ENCODE results near the gene GCK.

The GCK gene

DNA sequence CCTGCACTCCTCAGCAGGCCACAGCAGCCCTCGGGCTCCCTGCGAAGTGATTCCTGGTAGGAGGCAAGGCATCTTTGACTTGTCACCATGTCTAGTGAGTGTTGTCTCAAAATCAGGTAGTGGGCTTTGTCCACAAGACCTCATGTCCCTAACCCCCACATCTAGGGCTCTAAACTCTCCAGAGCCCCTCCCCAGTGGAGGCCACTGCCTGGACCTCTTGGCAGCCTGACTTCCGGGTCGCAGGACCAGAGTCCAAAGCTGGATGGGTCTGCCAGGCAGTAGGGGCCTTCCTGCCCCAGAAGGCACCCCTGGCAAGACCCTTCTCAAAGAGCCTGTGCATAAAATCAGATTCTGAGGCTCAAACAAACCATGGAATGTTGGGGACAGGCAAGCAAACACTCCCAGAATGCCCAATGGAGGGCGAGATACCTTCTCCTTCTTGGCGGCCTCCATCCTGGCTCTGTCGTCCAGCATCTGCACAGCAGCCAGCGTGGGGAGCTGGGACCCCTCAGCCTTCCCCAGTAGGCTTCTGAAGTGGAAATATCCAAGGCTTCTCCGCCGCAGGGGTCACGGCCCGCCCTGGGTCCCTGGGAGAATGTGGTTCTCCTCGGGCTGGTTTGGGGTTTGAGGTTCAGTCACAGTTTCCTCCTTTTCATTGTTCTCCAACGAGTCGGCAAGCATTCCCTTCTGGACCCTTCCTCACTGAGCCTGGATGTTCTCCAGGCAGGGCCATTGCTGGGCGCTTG is 586 bp downstream of the GCK start:
- in situ Hi-C loops (cut with MboI; ENCODE audit: low pct_unique_long_range_greater_than_20kb, low sequenced_read_pairs, unreplicated experiment): no loop called here
- no peak for DNase-seq (ENCODE audit: low spot score)
- TF ChIP-seq, protein P1, sequence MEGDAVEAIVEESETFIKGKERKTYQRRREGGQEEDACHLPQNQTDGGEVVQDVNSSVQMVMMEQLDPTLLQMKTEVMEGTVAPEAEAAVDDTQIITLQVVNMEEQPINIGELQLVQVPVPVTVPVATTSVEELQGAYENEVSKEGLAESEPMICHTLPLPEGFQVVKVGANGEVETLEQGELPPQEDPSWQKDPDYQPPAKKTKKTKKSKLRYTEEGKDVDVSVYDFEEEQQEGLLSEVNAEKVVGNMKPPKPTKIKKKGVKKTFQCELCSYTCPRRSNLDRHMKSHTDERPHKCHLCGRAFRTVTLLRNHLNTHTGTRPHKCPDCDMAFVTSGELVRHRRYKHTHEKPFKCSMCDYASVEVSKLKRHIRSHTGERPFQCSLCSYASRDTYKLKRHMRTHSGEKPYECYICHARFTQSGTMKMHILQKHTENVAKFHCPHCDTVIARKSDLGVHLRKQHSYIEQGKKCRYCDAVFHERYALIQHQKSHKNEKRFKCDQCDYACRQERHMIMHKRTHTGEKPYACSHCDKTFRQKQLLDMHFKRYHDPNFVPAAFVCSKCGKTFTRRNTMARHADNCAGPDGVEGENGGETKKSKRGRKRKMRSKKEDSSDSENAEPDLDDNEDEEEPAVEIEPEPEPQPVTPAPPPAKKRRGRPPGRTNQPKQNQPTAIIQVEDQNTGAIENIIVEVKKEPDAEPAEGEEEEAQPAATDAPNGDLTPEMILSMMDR (IDR thresholded peaks at IDR 0.05; ENCODE audit: extremely low read depth, insufficient read depth, missing control alignments): no peak

DNA sequence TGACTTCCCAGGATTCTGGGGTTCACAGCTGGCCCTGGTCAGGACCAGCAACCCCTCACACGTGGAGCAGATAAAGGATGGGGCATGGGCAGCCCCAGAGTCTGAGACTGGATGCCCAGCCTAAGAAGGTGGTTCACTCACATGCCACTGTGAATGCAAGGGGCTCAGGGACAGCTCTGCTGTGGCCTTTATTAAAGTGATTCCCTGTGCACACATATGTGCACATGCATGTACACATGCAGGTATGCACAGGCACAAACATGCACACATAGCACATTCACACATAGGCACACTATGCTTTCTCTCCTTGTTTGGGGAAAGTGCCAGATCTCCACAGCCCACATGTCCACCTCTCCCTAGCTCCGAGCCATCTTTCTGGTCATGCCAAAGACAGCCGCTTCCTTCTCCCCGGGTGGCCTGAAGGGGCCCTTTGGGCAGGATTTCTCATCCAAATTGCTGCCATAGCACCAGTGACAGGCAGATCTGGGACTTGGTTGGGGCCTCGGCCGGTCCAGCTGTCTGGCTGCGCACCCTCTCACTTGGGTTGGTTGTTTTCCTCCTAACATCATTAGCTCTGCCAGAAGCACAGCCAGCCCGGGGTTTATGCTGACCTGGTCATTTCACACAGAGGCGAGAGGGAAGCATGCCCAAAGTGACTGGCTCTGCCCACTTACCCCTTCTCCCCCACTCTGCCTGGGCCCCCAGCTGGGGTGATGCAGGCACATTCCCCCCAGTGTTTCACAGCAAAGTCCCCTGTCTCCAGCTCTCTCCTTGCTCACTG is 1.4 kb downstream of the GCK start:
- in situ Hi-C loops (cut with MboI; ENCODE audit: low pct_unique_long_range_greater_than_20kb, low sequenced_read_pairs, unreplicated experiment): no loop called here
- DNase-seq (ENCODE audit: low spot score): no peak
- TF ChIP-seq, protein P1 (IDR thresholded peaks at IDR 0.05; ENCODE audit: extremely low read depth, insufficient read depth, missing control alignments): no peak

DNA sequence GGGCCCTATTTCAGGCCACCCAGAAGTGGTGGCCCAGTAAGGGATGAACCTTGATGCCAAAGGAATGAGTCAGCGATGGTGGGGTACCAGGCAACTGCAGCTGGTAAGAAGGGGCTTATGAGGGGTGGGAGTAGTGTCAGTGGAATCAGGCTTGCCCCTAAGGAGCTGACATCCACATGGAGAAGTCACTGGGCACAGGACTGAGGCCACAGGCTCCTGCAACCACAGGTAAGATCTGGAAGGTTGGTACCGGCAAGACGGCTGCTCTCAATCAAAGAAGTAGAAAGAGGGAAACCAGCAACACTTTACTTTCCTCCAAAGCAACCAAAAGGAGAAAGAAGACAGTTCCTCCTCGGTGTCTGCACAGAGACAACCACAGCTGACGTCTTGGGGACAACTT is 2.5 kb downstream of the GCK start:
- no peak for DNase-seq (ENCODE audit: low spot score)
- TF ChIP-seq, protein P1 (IDR thresholded peaks at IDR 0.05; ENCODE audit: extremely low read depth, insufficient read depth, missing control alignments): no peak
- in situ Hi-C loops (cut with MboI; ENCODE audit: low pct_unique_long_range_greater_than_20kb, low sequenced_read_pairs, unreplicated experiment): no loop called here

DNA sequence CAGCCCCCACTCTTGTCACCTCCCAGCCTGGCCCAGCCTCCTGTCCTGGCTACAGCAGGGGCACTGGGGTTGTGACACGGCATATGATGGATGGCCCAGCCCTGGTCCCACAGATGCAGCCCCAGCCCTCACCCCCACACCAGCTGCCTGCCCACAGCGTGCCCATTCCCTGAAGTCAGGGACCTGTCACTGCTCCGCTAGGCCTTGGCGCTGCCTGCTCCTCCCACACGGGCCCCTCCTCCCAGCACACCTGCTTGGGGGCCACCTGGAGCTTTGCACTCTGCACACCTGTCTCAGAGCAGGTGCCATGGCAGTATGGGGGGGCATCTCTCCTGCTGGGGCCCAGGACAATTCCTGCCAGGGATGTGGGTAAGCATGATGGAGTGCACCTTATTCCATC is 3.5 kb downstream of the GCK start:
- DNase-seq (ENCODE audit: low spot score): no peak
- TF ChIP-seq, protein P1 (IDR thresholded peaks at IDR 0.05; ENCODE audit: extremely low read depth, insufficient read depth, missing control alignments): no peak
- in situ Hi-C loops (cut with MboI; ENCODE audit: low pct_unique_long_range_greater_than_20kb, low sequenced_read_pairs, unreplicated experiment): no loop called here

DNA sequence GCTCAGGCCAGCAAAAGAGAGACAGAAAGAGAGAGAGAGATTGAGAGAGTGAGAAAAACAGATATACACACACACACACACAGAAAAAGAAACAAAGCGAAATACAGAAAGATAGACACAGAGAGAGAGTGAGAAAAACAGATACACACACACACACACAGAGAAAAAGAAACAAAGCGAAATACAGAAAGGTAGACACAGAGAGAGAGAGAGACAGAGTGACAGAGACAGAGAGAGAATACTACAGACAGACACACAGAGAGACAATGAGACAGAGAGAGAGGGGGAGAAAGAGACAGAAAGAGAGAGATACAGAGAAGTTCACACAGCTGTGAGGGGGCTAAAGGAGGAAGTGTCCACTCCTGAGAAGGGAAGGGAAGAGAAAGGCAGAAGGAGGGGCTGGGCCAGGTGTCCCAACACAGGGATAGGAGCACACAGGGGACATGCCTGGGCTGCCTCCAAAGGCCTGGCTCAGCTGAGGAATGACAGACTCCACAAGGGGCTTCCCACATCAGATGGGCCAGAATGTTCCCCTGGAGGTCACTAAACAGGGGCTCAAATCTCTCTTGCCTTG is 4.3 kb downstream of the GCK start:
- in situ Hi-C loops (cut with MboI; ENCODE audit: low pct_unique_long_range_greater_than_20kb, low sequenced_read_pairs, unreplicated experiment): no loop called here
- DNase-seq (ENCODE audit: low spot score): no peak
- TF ChIP-seq, protein P1 (IDR thresholded peaks at IDR 0.05; ENCODE audit: extremely low read depth, insufficient read depth, missing control alignments): no peak

DNA sequence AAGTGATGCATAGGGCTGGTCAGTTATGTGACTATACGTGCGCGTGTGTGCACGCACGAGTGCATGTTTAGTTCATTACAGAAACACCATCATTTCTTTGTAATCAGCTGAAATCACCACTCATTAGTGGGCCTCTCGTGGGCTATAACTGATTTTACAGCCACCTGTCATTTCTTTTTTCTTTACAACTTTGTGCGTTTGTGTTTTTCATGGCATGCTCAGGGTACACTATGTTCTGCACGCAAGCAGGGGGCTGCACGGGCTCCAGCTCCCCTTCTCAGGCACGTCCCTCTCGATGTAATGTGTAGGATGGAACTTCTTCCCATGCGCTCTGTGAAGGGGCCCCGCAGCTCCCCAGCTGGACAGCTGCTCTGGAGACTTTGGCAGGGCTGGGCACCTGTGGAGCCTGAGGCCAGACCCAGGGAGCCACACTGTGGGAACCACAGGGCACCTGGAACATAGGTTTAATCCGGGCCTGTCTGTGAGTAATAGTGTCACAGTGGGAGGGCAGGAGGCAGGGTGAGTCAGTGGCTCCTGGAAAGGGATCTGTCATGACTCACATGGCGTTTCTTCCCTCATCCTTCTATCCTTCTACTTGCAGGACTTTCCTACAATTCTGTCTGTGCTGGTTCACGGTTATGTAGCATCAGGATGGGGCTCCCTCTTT is 4.9 kb downstream of the GCK start:
- no peak for DNase-seq (ENCODE audit: low spot score)
- in situ Hi-C loops (cut with MboI; ENCODE audit: low pct_unique_long_range_greater_than_20kb, low sequenced_read_pairs, unreplicated experiment): no loop called here
- TF ChIP-seq, protein P1 (IDR thresholded peaks at IDR 0.05; ENCODE audit: extremely low read depth, insufficient read depth, missing control alignments): no peak
